AG04450 (cell line): ENCODE results near the gene LRFN4. TPM values are rescaled to one million over a fixed set of nuclear protein-coding genes. Genes with fewer than 3 reads are reported as not detected.

ENCODE experiments used
- CTCF ChIA-PET: fragments of 300-600, 350-600 bp; formaldehyde crosslinking; extraction: SDS; loops from one replicate; lab custom pipeline; 2022; ENCODE audit warnings: antibody characterized with exemption, inconsistent platforms; lab: Charles Lee
- POLR2A ChIA-PET: fragments of 350-600 bp; formaldehyde crosslinking; extraction: SDS; loops from one replicate; lab custom pipeline; 2021; ENCODE audit warnings: antibody characterized with exemption, inconsistent platforms; lab: Yijun Ruan, JAX
- DNase-seq: peaks from one replicate; pipeline ENCODE4 v3.0.0-alpha.2; 2011; ENCODE audit warnings: low read depth, low spot score
- H3K27ac ChIP-seq: one replicate; pipeline ENCODE4 v1.5.1; 2012; ENCODE audit warnings: low read depth, low read length, control low read depth
- H3K27me3 ChIP-seq: one replicate; pipeline ENCODE4 v1.6.0; 2012; ENCODE audit warnings: low read length; ENCODE audit not compliant: control insufficient read depth, insufficient read depth
- H3K4me3 ChIP-seq: 2 replicates; pipeline ENCODE4 v1.5.1; 2011; ENCODE audit warnings: mild to moderate bottlenecking, low read depth, low read length, control low read depth
- H3K9me3 ChIP-seq: 2 replicates; pipeline ENCODE4 v1.5.1; 2012; ENCODE audit warnings: low read length; ENCODE audit not compliant: control insufficient read depth, insufficient read depth
- polyA plus RNA-seq: library from polyadenylated mRNA; depleted of rRNA; stranded (reverse); fragments of >200 nt; gene quantifications from 2 replicates; pipeline ENCODE4 v1.2.3, GENCODE V29; 2011
- TF ChIP-seq, protein P1 (sequence below): IDR thresholded peaks from 2 replicates; pipeline ENCODE4 v1.5.1; 2011; ENCODE audit warnings: low read depth, low read length, control low read depth, inconsistent platforms

LRFN4 gene
- polyA plus RNA-seq, 1 experiment, result 5.5 TPM

DNA sequence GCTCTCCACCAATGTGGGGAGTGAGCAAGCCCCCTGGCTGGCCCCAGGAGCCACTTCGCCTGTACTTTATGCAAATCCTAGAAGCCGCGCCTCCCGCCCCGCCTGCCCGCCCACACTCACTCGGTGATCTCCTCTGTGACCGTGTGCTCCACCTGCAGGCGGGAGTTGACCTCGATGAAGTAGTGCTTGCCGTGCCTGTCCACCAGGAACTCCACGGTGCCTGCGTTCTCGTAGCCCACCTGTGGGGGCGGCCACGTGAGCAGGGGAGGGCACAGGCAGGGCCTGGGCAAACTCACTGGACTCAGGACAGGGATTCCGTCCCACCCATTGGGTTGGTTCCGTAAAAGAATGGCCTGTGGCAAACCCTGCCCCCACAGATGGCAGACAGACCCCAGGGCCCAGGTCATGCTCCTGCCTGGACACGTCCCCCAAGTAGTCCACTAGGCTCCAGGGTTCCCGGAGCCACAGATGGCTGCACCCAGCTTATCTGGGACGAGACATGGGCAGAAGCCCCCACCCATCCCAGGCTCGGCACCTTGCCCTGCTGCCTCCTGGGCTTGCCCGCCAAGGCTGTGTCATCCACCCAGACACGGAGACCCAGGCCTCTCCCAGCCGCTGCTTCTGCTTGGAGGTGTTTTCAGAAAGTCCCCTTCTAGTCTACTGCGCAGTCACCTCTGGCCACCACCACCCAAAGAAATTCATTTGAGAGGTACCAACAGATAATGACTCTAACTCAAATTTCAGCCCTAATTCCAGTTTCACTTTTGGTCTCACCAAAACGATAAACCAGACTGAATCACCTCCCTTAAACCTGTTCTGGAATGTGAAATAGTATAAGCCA lies 12.1 kb downstream of the LRFN4 start:
- H3K9me3 ChIP-seq, result no peaks in the 10 kb centered on the region; the same call in 1 of the 2 replicates
- TF ChIP-seq, protein P1, sequence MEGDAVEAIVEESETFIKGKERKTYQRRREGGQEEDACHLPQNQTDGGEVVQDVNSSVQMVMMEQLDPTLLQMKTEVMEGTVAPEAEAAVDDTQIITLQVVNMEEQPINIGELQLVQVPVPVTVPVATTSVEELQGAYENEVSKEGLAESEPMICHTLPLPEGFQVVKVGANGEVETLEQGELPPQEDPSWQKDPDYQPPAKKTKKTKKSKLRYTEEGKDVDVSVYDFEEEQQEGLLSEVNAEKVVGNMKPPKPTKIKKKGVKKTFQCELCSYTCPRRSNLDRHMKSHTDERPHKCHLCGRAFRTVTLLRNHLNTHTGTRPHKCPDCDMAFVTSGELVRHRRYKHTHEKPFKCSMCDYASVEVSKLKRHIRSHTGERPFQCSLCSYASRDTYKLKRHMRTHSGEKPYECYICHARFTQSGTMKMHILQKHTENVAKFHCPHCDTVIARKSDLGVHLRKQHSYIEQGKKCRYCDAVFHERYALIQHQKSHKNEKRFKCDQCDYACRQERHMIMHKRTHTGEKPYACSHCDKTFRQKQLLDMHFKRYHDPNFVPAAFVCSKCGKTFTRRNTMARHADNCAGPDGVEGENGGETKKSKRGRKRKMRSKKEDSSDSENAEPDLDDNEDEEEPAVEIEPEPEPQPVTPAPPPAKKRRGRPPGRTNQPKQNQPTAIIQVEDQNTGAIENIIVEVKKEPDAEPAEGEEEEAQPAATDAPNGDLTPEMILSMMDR, result no peak
- no peak overlapping the region for H3K4me3 ChIP-seq
- ChIA-PET CTCF (no interaction called here), POLR2A (no interaction called here)
- no peak for DNase-seq
- no peak overlapping the region for H3K27ac ChIP-seq
- H3K27me3 ChIP-seq, result no peaks in the 10 kb centered on the region

DNA sequence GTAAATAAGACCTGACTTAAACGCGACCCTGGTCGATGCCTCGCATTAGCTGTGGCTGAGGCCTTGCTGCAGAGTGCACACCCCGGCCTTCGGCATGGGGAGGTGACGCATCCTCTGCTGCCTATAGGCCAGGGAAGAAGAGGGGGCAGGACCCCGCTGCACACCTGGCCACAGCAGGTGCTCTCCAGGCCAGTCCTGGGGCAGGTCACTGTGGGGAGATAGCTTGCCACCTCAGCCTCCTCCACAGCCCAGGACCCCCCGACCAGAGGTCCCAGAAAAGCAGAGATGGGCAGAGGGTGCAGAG lies 12.7 kb downstream of the LRFN4 start:
- Histone ChIP-seq H3K27ac (no peak overlapping the region), H3K9me3 (no peaks in the 10 kb centered on the region; the same call in 1 of the 2 replicates), H3K4me3 (no peak overlapping the region), H3K27me3 (no peaks in the 10 kb centered on the region)
- ChIA-PET CTCF (no interaction called here), POLR2A (no interaction called here)
- DNase-seq, result no peak
- TF ChIP-seq, protein P1, result no peak

DNA sequence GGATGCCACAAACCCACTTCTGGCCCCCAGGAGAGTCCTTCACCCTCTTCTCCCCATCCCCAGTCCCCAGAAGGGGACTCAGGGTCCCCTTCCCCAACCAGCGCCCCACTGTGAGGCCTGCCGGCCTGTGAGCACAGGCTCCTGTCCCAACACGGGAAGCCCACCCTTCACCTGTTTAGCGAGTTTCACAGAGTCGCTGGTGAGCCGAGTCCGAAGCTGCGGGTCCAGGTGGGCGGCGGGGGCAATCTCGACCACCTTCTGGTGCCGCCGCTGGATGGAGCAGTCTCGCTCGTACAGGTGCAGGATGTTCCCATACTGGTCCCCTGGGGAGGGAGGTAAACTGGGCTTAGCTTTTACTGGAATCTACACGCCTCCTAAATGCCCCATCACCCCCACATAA lies 13.3 kb downstream of the LRFN4 start:
- Histone ChIP-seq H3K27ac (no peak overlapping the region), H3K4me3 (no peak overlapping the region), H3K9me3 (no peaks in the 10 kb centered on the region; the same call in 1 of the 2 replicates), H3K27me3 (no peaks in the 10 kb centered on the region)
- TF ChIP-seq, protein P1, result no peak
- no peak for DNase-seq
- POLR2A ChIA-PET, result no interaction called here
- CTCF ChIA-PET, result no interaction called here

DNA sequence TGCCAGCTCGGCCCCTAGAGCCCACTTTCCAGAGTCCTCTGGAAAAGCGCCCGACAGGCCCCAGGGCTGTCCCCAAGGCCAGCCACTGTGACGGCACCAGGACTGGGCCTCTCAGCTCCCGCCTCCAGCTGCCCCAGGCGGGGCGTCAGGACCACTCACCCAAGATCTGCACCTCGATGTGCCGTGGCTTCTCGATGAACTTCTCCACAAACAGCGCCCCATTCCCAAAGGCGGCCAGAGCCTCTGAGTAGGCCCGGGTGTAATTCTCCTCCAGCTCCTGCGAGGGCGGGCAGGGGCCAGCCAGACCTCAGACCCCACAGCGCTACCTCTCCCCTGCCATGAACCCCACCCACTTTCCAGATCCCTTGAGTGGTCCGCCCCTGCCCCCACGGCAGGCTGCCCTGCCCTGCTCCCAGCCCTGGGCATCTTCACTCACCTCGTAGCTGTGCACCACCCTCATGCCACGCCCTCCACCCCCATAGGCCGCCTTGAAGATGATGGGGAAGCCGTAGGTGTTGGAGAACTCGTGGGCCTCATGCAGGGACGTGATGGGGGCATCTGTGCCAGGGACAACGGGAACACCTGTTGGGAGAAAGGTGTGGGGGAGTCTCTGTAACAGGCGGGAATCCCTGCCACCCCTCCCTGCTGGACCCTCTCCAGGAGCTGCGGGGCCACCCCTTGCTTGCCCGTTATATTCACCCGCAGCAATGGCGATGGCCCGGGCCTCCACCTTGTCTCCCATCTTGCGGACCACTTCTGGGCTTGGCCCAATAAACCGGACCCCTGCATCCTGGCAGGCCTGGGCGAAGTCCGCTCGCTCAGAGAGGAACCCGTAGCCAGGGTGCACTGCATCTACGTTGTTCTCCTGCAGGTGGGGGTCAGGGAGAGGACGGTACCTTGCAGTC lies 14.0 kb downstream of the LRFN4 start:
- CTCF ChIA-PET, result no interaction called here
- H3K27me3 ChIP-seq, result no peaks in the 10 kb centered on the region
- no peak overlapping the region for H3K4me3 ChIP-seq
- TF ChIP-seq, protein P1, result no peak
- POLR2A ChIA-PET, result no interaction called here
- H3K27ac ChIP-seq, result no peak overlapping the region
- no peak for DNase-seq
- H3K9me3 ChIP-seq, result no peaks in the 10 kb centered on the region; the same call in 1 of the 2 replicates

- Histone ChIP-seq H3K27me3 (no peaks in the 10 kb centered on the region), H3K4me3 (no peak overlapping the region), H3K9me3 (no peaks in the 10 kb centered on the region; the same call in 1 of the 2 replicates), H3K27ac (no peak overlapping the region)
- POLR2A ChIA-PET, result no interaction called here
- TF ChIP-seq, protein P1, result no peak
- DNase-seq, result no peak
- CTCF ChIA-PET, result no interaction called here
These were observed 14.6 kb downstream of the LRFN4 start for GRCh38 chr11:66871521-66871901.
